ENCODE results near the gene SMARCA2.

The SMARCA2 gene

GRCh38 chr9:2228641-2229040, 213.5 kb downstream of the SMARCA2 start:
- Histone ChIP-seq H3K9ac (ENCODE audit: insufficient read length, low read depth) (no peak overlapping the region), H3K4me3 (ENCODE audit: insufficient read length, low read depth) (no peak overlapping the region), H3K9me3 (ENCODE audit: insufficient read depth, low read length) (peaks cover 19% of the 10 kb centered on the region), H3K27me3 (ENCODE audit: insufficient read depth, insufficient read length) (no peaks in the 10 kb centered on the region), H3K36me3 (ENCODE audit: insufficient read depth, insufficient read length, low read length) (no peaks in the 10 kb centered on the region), H3K4me1 (ENCODE audit: insufficient read depth, insufficient read length) (no peaks in the 10 kb centered on the region)
- TF ChIP-seq ZNF274 (IDR thresholded peaks at IDR 0.05; ENCODE audit: low read depth, low read length): no peak
- no peak for TF ChIP-seq SUZ12 (IDR thresholded peaks at IDR 0.05; ENCODE audit: extremely low read depth, insufficient read depth, insufficient read length)
- TF ChIP-seq YY1 (IDR thresholded peaks at IDR 0.05; ENCODE audit: insufficient read depth, insufficient read length): no peak
- no peak for DNase-seq (ENCODE audit: low read depth, low spot score)

- Histone ChIP-seq H3K27me3 (ENCODE audit: insufficient read depth, insufficient read length) (no peaks in the 10 kb centered on the region), H3K9me3 (ENCODE audit: insufficient read depth, low read length) (peaks cover 18% of the 10 kb centered on the region), H3K36me3 (ENCODE audit: insufficient read depth, insufficient read length, low read length) (no peaks in the 10 kb centered on the region), H3K4me3 (ENCODE audit: insufficient read length, low read depth) (no peak overlapping the region), H3K9ac (ENCODE audit: insufficient read length, low read depth) (no peak overlapping the region), H3K4me1 (ENCODE audit: insufficient read depth, insufficient read length) (no peaks in the 10 kb centered on the region)
- no peak for DNase-seq (ENCODE audit: low read depth, low spot score)
- TF ChIP-seq SUZ12 (IDR thresholded peaks at IDR 0.05; ENCODE audit: extremely low read depth, insufficient read depth, insufficient read length) (no peak), YY1 (IDR thresholded peaks at IDR 0.05; ENCODE audit: insufficient read depth, insufficient read length) (no peak), ZNF274 (IDR thresholded peaks at IDR 0.05; ENCODE audit: low read depth, low read length) (no peak)
Observed at GRCh38 chr9:2229109-2229721, 214.1 kb downstream of the SMARCA2 start.

GRCh38 chr9:2230362-2230761, 215.2 kb downstream of the SMARCA2 start:
- DNase-seq (ENCODE audit: low read depth, low spot score): no peak
- Histone ChIP-seq H3K9me3 (ENCODE audit: insufficient read depth, low read length) (peaks cover 18% of the 10 kb centered on the region), H3K36me3 (ENCODE audit: insufficient read depth, insufficient read length, low read length) (no peaks in the 10 kb centered on the region), H3K4me3 (ENCODE audit: insufficient read length, low read depth) (no peak overlapping the region), H3K27me3 (ENCODE audit: insufficient read depth, insufficient read length) (no peaks in the 10 kb centered on the region), H3K9ac (ENCODE audit: insufficient read length, low read depth) (no peak overlapping the region), H3K4me1 (ENCODE audit: insufficient read depth, insufficient read length) (no peaks in the 10 kb centered on the region)
- TF ChIP-seq ZNF274 (IDR thresholded peaks at IDR 0.05; ENCODE audit: low read depth, low read length): no peak
- TF ChIP-seq YY1 (IDR thresholded peaks at IDR 0.05; ENCODE audit: insufficient read depth, insufficient read length): no peak
- TF ChIP-seq SUZ12 (IDR thresholded peaks at IDR 0.05; ENCODE audit: extremely low read depth, insufficient read depth, insufficient read length): no peak

GRCh38 chr9:2231101-2231500, 216.0 kb downstream of the SMARCA2 start:
- Histone ChIP-seq H3K27me3 (ENCODE audit: insufficient read depth, insufficient read length) (no peaks in the 10 kb centered on the region), H3K4me3 (ENCODE audit: insufficient read length, low read depth) (no peak overlapping the region), H3K4me1 (ENCODE audit: insufficient read depth, insufficient read length) (no peaks in the 10 kb centered on the region), H3K36me3 (ENCODE audit: insufficient read depth, insufficient read length, low read length) (no peaks in the 10 kb centered on the region), H3K9me3 (ENCODE audit: insufficient read depth, low read length) (peaks cover 18% of the 10 kb centered on the region), H3K9ac (ENCODE audit: insufficient read length, low read depth) (no peak overlapping the region)
- TF ChIP-seq YY1 (IDR thresholded peaks at IDR 0.05; ENCODE audit: insufficient read depth, insufficient read length) (no peak), ZNF274 (IDR thresholded peaks at IDR 0.05; ENCODE audit: low read depth, low read length) (no peak), SUZ12 (IDR thresholded peaks at IDR 0.05; ENCODE audit: extremely low read depth, insufficient read depth, insufficient read length) (no peak)
- DNase-seq (ENCODE audit: low read depth, low spot score): no peak

GRCh38 chr9:2231829-2232228, 216.7 kb downstream of the SMARCA2 start:
- H3K9me3 ChIP-seq (ENCODE audit: insufficient read depth, low read length): peaks cover 18% of the 10 kb centered on the region
- no peaks in the 10 kb centered on the region for H3K36me3 ChIP-seq (ENCODE audit: insufficient read depth, insufficient read length, low read length)
- H3K4me1 ChIP-seq (ENCODE audit: insufficient read depth, insufficient read length): no peaks in the 10 kb centered on the region
- no peaks in the 10 kb centered on the region for H3K27me3 ChIP-seq (ENCODE audit: insufficient read depth, insufficient read length)
- DNase-seq (ENCODE audit: low read depth, low spot score): no peak
- no peak for TF ChIP-seq ZNF274 (IDR thresholded peaks at IDR 0.05; ENCODE audit: low read depth, low read length)
- no peak for TF ChIP-seq YY1 (IDR thresholded peaks at IDR 0.05; ENCODE audit: insufficient read depth, insufficient read length)
- TF ChIP-seq SUZ12 (IDR thresholded peaks at IDR 0.05; ENCODE audit: extremely low read depth, insufficient read depth, insufficient read length): no peak
- H3K9ac ChIP-seq (ENCODE audit: insufficient read length, low read depth): no peak overlapping the region
- no peak overlapping the region for H3K4me3 ChIP-seq (ENCODE audit: insufficient read length, low read depth)

GRCh38 chr9:2233274-2233673, 218.1 kb downstream of the SMARCA2 start:
- no peak for DNase-seq (ENCODE audit: low read depth, low spot score)
- Histone ChIP-seq H3K36me3 (ENCODE audit: insufficient read depth, insufficient read length, low read length) (no peaks in the 10 kb centered on the region), H3K4me1 (ENCODE audit: insufficient read depth, insufficient read length) (no peaks in the 10 kb centered on the region), H3K4me3 (ENCODE audit: insufficient read length, low read depth) (no peak overlapping the region), H3K9ac (ENCODE audit: insufficient read length, low read depth) (no peak overlapping the region), H3K9me3 (ENCODE audit: insufficient read depth, low read length) (peaks cover 18% of the 10 kb centered on the region), H3K27me3 (ENCODE audit: insufficient read depth, insufficient read length) (no peaks in the 10 kb centered on the region)
- no peak for TF ChIP-seq SUZ12 (IDR thresholded peaks at IDR 0.05; ENCODE audit: extremely low read depth, insufficient read depth, insufficient read length)
- no peak for TF ChIP-seq ZNF274 (IDR thresholded peaks at IDR 0.05; ENCODE audit: low read depth, low read length)
- TF ChIP-seq YY1 (IDR thresholded peaks at IDR 0.05; ENCODE audit: insufficient read depth, insufficient read length): no peak

GRCh38 chr9:2234371-2234893, 219.3 kb downstream of the SMARCA2 start:
- TF ChIP-seq SUZ12 (IDR thresholded peaks at IDR 0.05; ENCODE audit: extremely low read depth, insufficient read depth, insufficient read length) (no peak), YY1 (IDR thresholded peaks at IDR 0.05; ENCODE audit: insufficient read depth, insufficient read length) (no peak), ZNF274 (IDR thresholded peaks at IDR 0.05; ENCODE audit: low read depth, low read length) (no peak)
- no peaks in the 10 kb centered on the region for H3K4me1 ChIP-seq (ENCODE audit: insufficient read depth, insufficient read length)
- H3K36me3 ChIP-seq (ENCODE audit: insufficient read depth, insufficient read length, low read length): no peaks in the 10 kb centered on the region
- H3K9me3 ChIP-seq (ENCODE audit: insufficient read depth, low read length): peaks cover 19% of the 10 kb centered on the region
- DNase-seq (ENCODE audit: low read depth, low spot score): no peak
- H3K27me3 ChIP-seq (ENCODE audit: insufficient read depth, insufficient read length): no peaks in the 10 kb centered on the region
- H3K9ac ChIP-seq (ENCODE audit: insufficient read length, low read depth): no peak overlapping the region
- H3K4me3 ChIP-seq (ENCODE audit: insufficient read length, low read depth): no peak overlapping the region
